CD4-positive, alpha-beta T cell (primary cell): ENCODE results near the gene LSAMP. TPM values are rescaled to one million over a fixed set of nuclear protein-coding genes. Genes with fewer than 3 reads are reported as not detected.
"Not testable (repeated sequence)": the region's sequence is repeated elsewhere in the genome, so short reads cannot be mapped to it uniquely, and the experiment has no call there.

Experiments
- ATAC-seq: fragments of 200-7000 bp; cut with Tn5 transposase; one replicate; pipeline ENCODE4 v1.10.0; 2022; ENCODE audit warnings: mild to moderate bottlenecking; ENCODE audit not compliant: poor library complexity
- CTCF ChIA-PET: fragments of 350-600 bp; sonication (Branson Sonifier 250); formaldehyde crosslinking; loops from one replicate; lab custom pipeline; 2021; ENCODE audit warnings: antibody characterized with exemption, inconsistent platforms; lab: Charles Lee
- POLR2A ChIA-PET: fragments of 350-600 bp; sonication (Branson Sonifier 250); formaldehyde crosslinking; loops from one replicate; lab custom pipeline; 2021; ENCODE audit warnings: antibody characterized with exemption, inconsistent platforms; lab: Charles Lee
- DNase-seq, 14 experiments: peaks; one replicate each; pipeline ENCODE4 v3.0.0-alpha.2; 2013 to 2020; ENCODE audit warnings: mixed read lengths in 2 of 14
- H3K27ac ChIP-seq, 2 donors: one replicate each; pipeline versions ENCODE4 v1.5.1 to v1.7.0; 2013; ENCODE audit warnings: low read length in 2 of 2, low read depth in 1 of 2, mild to moderate bottlenecking in 1 of 2
- H3K27me3 ChIP-seq, 2 experiments: 1 replicate in 1 of 2; 2 replicates in 1 of 2; pipeline versions ENCODE4 v1.6.1 to v1.7.0; 2013; ENCODE audit warnings: low read length in 2 of 2, control low read depth in 1 of 2, mild to moderate bottlenecking in 1 of 2, moderate library complexity in 1 of 2; ENCODE audit not compliant: insufficient read depth in 2 of 2, control insufficient read depth in 1 of 2
- H3K36me3 ChIP-seq: one replicate; pipeline ENCODE4 v1.6.1; 2013; ENCODE audit warnings: low read length, control low read depth; ENCODE audit not compliant: insufficient read depth
- H3K4me1 ChIP-seq: one replicate; pipeline ENCODE4 v1.6.1; 2013; ENCODE audit warnings: low read length, control low read depth; ENCODE audit not compliant: insufficient read depth
- H3K4me3 ChIP-seq: one replicate; pipeline ENCODE4 v1.5.1; 2013; ENCODE audit warnings: mild to moderate bottlenecking, low read length, moderate library complexity
- H3K9me3 ChIP-seq, 2 experiments: 1 replicate in 1 of 2; 2 replicates in 1 of 2; pipeline versions ENCODE4 v1.6.1 to v1.7.0; 2013; ENCODE audit warnings: low read length in 2 of 2, mild to moderate bottlenecking in 2 of 2, control low read depth in 1 of 2, moderate library complexity in 1 of 2; ENCODE audit not compliant: control insufficient read depth in 1 of 2, insufficient read depth in 1 of 2
- H3K27ac Mint-ChIP-seq: one replicate; pipeline ENCODE4 v1.8.0; 2020; ENCODE audit warnings: mixed read lengths
- H3K27me3 Mint-ChIP-seq: one replicate; pipeline ENCODE4 v1.8.0; 2021; ENCODE audit warnings: mixed read lengths
- H3K36me3 Mint-ChIP-seq: one replicate; pipeline ENCODE4 v1.8.0; 2021; ENCODE audit warnings: low read depth, mixed read lengths
- H3K4me1 Mint-ChIP-seq: one replicate; pipeline ENCODE4 v1.8.0; 2021; ENCODE audit warnings: low read depth, mixed read lengths
- H3K4me3 Mint-ChIP-seq: one replicate; pipeline ENCODE4 v1.8.0; 2020; ENCODE audit warnings: mild to moderate bottlenecking, mixed read lengths
- H3K9me3 Mint-ChIP-seq: one replicate; pipeline ENCODE4 v1.8.0; 2020; ENCODE audit warnings: mixed read lengths
- intact Hi-C, 2 experiments: fragments of 100-400 bp; cut with DNase I in 1 of 2; cut with micrococcal nuclease in 1 of 2; formaldehyde crosslinking; loops; one replicate each; pipeline versions ENCODE4 v1.15.1 to v1.9.0; 2023 to 2025; cut with DNase I, micrococcal nuclease
- total RNA-seq, 174 experiments: library from RNA in 2 of 174; stranded (reverse) in 2 of 174; gene quantifications; one replicate each; pipeline ENCODE4 v1.2.3 and lab custom pipeline; 2021 to 2026
- TF ChIP-seq, protein P1 (sequence below): fragments of 200-600 bp; IDR thresholded peaks from one replicate; pipeline ENCODE4 v1.8.0; 2022; ENCODE audit warnings: antibody characterized with exemption, mild to moderate bottlenecking

LSAMP gene
- total RNA-seq, 2 experiments from 2014 or later, result not detected

DNA sequence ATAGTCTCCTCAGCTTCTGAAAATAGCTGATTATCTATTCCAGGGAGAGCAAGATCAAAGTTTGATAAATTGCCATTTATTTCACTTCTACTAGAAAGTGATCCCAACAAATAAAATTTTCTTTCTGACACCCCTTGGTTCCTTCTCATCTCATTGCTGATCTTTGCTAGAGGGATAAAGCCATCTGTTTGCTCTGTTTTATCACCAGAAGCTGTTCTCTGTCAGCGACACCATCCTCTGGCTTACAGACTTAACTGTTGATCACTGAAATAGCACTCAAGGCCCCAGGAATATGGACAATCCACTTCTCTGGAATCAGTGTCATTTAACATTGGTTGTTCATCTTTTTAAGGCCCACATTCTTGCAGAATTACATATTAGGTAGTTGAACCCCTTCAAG is 219.0 kb downstream of the LSAMP start:
- H3K9me3 Mint-ChIP-seq, result peaks cover 7% of the 10 kb centered on the region
- no peak overlapping the region for H3K4me3 ChIP-seq
- no peak for ATAC-seq
- H3K4me1 Mint-ChIP-seq, result no peaks in the 10 kb centered on the region
- POLR2A ChIA-PET, result no interaction called here
- intact Hi-C loops, result no loop called here
- H3K36me3 Mint-ChIP-seq, result no peaks in the 10 kb centered on the region
- no peak overlapping the region for H3K27ac Mint-ChIP-seq
- CTCF ChIA-PET, result no interaction called here
- DNase-seq, result no peak
- no peaks in the 10 kb centered on the region for H3K36me3 ChIP-seq
- H3K4me1 ChIP-seq, result no peaks in the 10 kb centered on the region
- H3K4me3 Mint-ChIP-seq, result no peak overlapping the region
- no peaks in the 10 kb centered on the region for H3K27me3 Mint-ChIP-seq
- H3K9me3 ChIP-seq, result no peaks in the 10 kb centered on the region
- TF ChIP-seq, protein P1, sequence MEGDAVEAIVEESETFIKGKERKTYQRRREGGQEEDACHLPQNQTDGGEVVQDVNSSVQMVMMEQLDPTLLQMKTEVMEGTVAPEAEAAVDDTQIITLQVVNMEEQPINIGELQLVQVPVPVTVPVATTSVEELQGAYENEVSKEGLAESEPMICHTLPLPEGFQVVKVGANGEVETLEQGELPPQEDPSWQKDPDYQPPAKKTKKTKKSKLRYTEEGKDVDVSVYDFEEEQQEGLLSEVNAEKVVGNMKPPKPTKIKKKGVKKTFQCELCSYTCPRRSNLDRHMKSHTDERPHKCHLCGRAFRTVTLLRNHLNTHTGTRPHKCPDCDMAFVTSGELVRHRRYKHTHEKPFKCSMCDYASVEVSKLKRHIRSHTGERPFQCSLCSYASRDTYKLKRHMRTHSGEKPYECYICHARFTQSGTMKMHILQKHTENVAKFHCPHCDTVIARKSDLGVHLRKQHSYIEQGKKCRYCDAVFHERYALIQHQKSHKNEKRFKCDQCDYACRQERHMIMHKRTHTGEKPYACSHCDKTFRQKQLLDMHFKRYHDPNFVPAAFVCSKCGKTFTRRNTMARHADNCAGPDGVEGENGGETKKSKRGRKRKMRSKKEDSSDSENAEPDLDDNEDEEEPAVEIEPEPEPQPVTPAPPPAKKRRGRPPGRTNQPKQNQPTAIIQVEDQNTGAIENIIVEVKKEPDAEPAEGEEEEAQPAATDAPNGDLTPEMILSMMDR, result no peak
- H3K27me3 ChIP-seq, result no peaks in the 10 kb centered on the region
- no peak overlapping the region for H3K27ac ChIP-seq

DNA sequence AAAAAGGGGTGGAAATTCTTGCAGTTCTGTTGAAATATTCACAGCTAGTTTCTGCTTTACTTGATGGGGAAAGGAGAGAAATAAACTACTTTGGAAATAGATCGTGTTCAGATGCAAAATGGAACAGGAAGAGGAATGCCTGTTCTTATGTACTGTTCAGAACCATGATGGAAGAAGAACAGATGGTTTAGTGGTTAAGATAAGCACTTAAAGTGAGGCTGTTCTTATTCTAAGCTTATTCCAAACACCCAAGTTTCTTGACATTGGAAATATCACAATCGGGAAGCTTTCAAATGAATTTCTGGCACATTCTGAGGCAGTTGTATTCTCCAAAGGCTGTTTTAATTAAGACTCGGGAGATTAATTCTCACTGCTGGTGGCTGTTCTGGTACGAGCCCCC is 228.5 kb downstream of the LSAMP start:
- Mint-ChIP-seq H3K4me1 (no peaks in the 10 kb centered on the region), H3K4me3 (no peak overlapping the region), H3K27me3 (no peaks in the 10 kb centered on the region), H3K27ac (no peak overlapping the region), H3K9me3 (no peaks in the 10 kb centered on the region), H3K36me3 (no peaks in the 10 kb centered on the region)
- POLR2A ChIA-PET, result no interaction called here
- ATAC-seq (no peak), DNase-seq (no peak)
- no peaks in the 10 kb centered on the region for H3K4me1 ChIP-seq
- H3K4me3 ChIP-seq, result no peak overlapping the region
- CTCF ChIA-PET, result no interaction called here
- no peaks in the 10 kb centered on the region for H3K27me3 ChIP-seq
- H3K27ac ChIP-seq, result no peak overlapping the region
- H3K9me3 ChIP-seq, result peaks cover 0 to 4% of the 10 kb centered on the region in 2 experiments
- TF ChIP-seq, protein P1, result no peak
- H3K36me3 ChIP-seq, result no peaks in the 10 kb centered on the region
- intact Hi-C loops, result no loop called here

DNA sequence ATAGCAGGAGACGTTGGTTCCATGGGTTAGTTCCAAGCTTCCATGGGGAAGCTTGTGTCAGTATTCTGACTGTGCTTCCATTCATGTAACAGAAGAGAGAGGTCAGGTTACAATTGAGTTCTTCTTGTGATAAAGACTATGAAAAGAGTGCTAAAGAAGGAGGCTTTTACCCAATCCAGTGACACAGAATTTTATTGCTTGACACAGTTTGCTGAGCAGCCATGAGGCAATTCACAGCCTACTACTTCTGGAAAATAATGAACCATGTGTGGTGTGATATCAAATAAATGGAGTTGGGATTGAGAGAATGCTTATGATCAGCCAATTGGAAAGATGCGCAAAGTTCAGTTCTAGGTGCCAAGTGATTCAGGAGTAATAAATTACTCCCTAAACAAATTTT is 233.4 kb downstream of the LSAMP start:
- Histone ChIP-seq H3K4me3 (no peak overlapping the region), H3K27me3 (no peaks in the 10 kb centered on the region), H3K36me3 (no peaks in the 10 kb centered on the region), H3K27ac (no peak overlapping the region), H3K4me1 (no peaks in the 10 kb centered on the region), H3K9me3 (peaks cover 0 to 9% of the 10 kb centered on the region in 2 experiments)
- Mint-ChIP-seq H3K36me3 (no peaks in the 10 kb centered on the region), H3K27ac (no peak overlapping the region), H3K27me3 (no peaks in the 10 kb centered on the region), H3K4me3 (no peak overlapping the region), H3K9me3 (peaks cover 2% of the 10 kb centered on the region), H3K4me1 (no peaks in the 10 kb centered on the region)
- TF ChIP-seq, protein P1, result no peak
- DNase-seq (no peak), ATAC-seq (no peak)
- ChIA-PET CTCF (no interaction called here), POLR2A (no interaction called here)
- intact Hi-C loops, result no loop called here

DNA sequence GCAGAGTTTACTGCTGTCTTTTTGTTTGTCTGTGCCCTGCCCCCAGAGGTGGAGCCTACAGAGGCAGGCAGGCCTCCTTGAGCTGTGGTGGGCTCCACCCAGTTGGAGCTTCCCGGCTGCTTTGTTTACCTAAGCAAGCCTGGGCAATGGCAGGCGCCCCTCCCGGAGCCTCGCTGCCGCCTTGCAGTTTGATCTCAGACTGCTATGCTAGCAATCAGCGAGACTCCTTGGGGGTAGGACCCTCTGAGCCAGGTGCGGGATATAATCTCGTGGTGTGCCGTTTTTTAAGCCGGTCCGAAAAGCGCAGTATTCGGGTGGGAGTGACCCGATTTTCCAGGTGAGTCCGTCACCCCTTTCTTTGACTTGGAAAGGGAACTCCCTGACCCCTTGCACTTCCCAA is 236.5 kb downstream of the LSAMP start:
- H3K9me3 Mint-ChIP-seq, H3K27me3 ChIP-seq, H3K27ac ChIP-seq, ATAC-seq, H3K4me3 Mint-ChIP-seq, H3K27me3 Mint-ChIP-seq, POLR2A ChIA-PET, H3K9me3 ChIP-seq, H3K36me3 ChIP-seq, H3K4me3 ChIP-seq, intact Hi-C loops, CTCF ChIA-PET, DNase-seq, H3K36me3 Mint-ChIP-seq, H3K4me1 Mint-ChIP-seq, H3K4me1 ChIP-seq, H3K27ac Mint-ChIP-seq: not testable (repeated sequence)
